Activated B cell treated with CpG ODN at 0.5 μM for 24 hours (primary cell): ENCODE data around the gene DGKE. TPM values are rescaled to one million over a fixed set of nuclear protein-coding genes. Genes with fewer than 3 reads are reported as not detected.

Experiments used
- ATAC-seq: fragments of 200-7000 bp; cut with Tn5 transposase; one replicate; pipeline ENCODE4 v1.10.0; 2021; ENCODE audit warnings: low read depth, mild to moderate bottlenecking, moderate library complexity
- CTCF ChIA-PET: fragments of 350-600 bp; sonication (Branson Sonifier 250); formaldehyde crosslinking; loops from one replicate; lab custom pipeline; 2021; ENCODE audit warnings: antibody characterized with exemption; lab: Charles Lee
- POLR2A ChIA-PET: fragments of 350-600 bp; sonication (Branson Sonifier 250); formaldehyde crosslinking; loops from one replicate; lab custom pipeline; 2021; ENCODE audit warnings: antibody characterized with exemption; lab: Charles Lee
- DNase-seq: peaks from one replicate; pipeline ENCODE4 v3.0.0; 2022
- H3K27ac Mint-ChIP-seq: one replicate; pipeline ENCODE4 v1.8.0; 2020; ENCODE audit warnings: mixed read lengths
- H3K27me3 Mint-ChIP-seq: one replicate; pipeline ENCODE4 v1.8.0; 2021; ENCODE audit warnings: mixed read lengths
- H3K36me3 Mint-ChIP-seq: one replicate; pipeline ENCODE4 v1.8.0; 2021; ENCODE audit warnings: low read depth, mixed read lengths
- H3K4me1 Mint-ChIP-seq: one replicate; pipeline ENCODE4 v1.8.0; 2021; ENCODE audit warnings: mixed read lengths
- H3K4me3 Mint-ChIP-seq: one replicate; pipeline ENCODE4 v1.8.0; 2020; ENCODE audit warnings: mild to moderate bottlenecking, mixed read lengths
- H3K9me3 Mint-ChIP-seq: one replicate; pipeline ENCODE4 v1.8.0; 2020; ENCODE audit warnings: mixed read lengths
- CTCF ChIP-seq: fragments of 200-600 bp; IDR thresholded peaks from one replicate; pipeline ENCODE4 v1.8.0; 2022; ENCODE audit warnings: antibody characterized with exemption, mild to moderate bottlenecking
- intact Hi-C: fragments of 100-400 bp; cut with micrococcal nuclease; formaldehyde crosslinking; loops from one replicate; pipeline ENCODE4 v1.15.1; 2024
- total RNA-seq: library from RNA; stranded (reverse); gene quantifications from 2 replicates; pipeline ENCODE4 v1.2.3, GENCODE V29; 2022

The DGKE gene
- total RNA-seq, 1 donor from 2014 or later, result 20.3 TPM

GRCh38 chr17:56824503-56824902 lies 9.4 kb upstream of the DGKE start:
- no peak overlapping the region for H3K27ac Mint-ChIP-seq
- DNase-seq (no peak), ATAC-seq (no peak)
- peaks cover 3% of the 10 kb centered on the region for H3K4me1 Mint-ChIP-seq
- intact Hi-C loops, result no loop called here
- POLR2A ChIA-PET, result no interaction called here
- peaks cover 16% of the 10 kb centered on the region for H3K36me3 Mint-ChIP-seq
- no peak for TF ChIP-seq CTCF
- CTCF ChIA-PET, result interaction anchor here (1.8 kb wide), 1 partner anchor 115 kb away, joined by 6 read pairs; no protein-coding TSS in a partner anchor
- no peak overlapping the region for H3K4me3 Mint-ChIP-seq
- no peaks in the 10 kb centered on the region for H3K9me3 Mint-ChIP-seq
- no peaks in the 10 kb centered on the region for H3K27me3 Mint-ChIP-seq

- POLR2A ChIA-PET, result no interaction called here
- Mint-ChIP-seq H3K4me3 (no peak overlapping the region), H3K27ac (no peak overlapping the region), H3K27me3 (no peaks in the 10 kb centered on the region), H3K36me3 (peaks cover 26% of the 10 kb centered on the region), H3K4me1 (peaks cover 13% of the 10 kb centered on the region), H3K9me3 (no peaks in the 10 kb centered on the region)
- ATAC-seq, result no peak
- DNase-seq, result no peak
- intact Hi-C loops, result no loop called here
- CTCF ChIA-PET, result no interaction called here
- no peak for TF ChIP-seq CTCF
These were observed 7.1 kb upstream of the DGKE start for GRCh38 chr17:56826611-56827414.

GRCh38 chr17:56830726-56831368 lies 3.1 kb upstream of the DGKE start:
- H3K9me3 Mint-ChIP-seq, result no peaks in the 10 kb centered on the region
- H3K4me1 Mint-ChIP-seq, result peaks cover 32% of the 10 kb centered on the region
- TF ChIP-seq CTCF, result no peak
- no peak for ATAC-seq
- CTCF ChIA-PET, result interaction anchor here (0.9 kb wide), 1 partner anchor 11 kb away, joined by 3 read pairs; no protein-coding TSS in a partner anchor
- DNase-seq, result no peak
- POLR2A ChIA-PET, result no interaction called here
- no peak overlapping the region for H3K4me3 Mint-ChIP-seq
- H3K27me3 Mint-ChIP-seq, result no peaks in the 10 kb centered on the region
- peaks cover 29% of the 10 kb centered on the region for H3K36me3 Mint-ChIP-seq
- peak overlapping the region; percentile 38 for H3K27ac Mint-ChIP-seq
- intact Hi-C loops, result loop anchor here (10.0 kb wide), 2 partner anchors 424 to 1024 kb away; partner anchors contain the start of genes MRPS23 and MSI2

- H3K27ac Mint-ChIP-seq, result no peak overlapping the region
- ChIA-PET POLR2A (no interaction called here), CTCF (interaction anchor here (0.9 kb wide), 1 partner anchor 12 kb away, joined by 3 read pairs; no protein-coding TSS in a partner anchor)
- no peak for TF ChIP-seq CTCF
- ATAC-seq (no peak), DNase-seq (no peak)
- H3K27me3 Mint-ChIP-seq, result no peaks in the 10 kb centered on the region
- peaks cover 31% of the 10 kb centered on the region for H3K36me3 Mint-ChIP-seq
- peak overlapping the region; percentile 2 for H3K4me3 Mint-ChIP-seq
- no peaks in the 10 kb centered on the region for H3K9me3 Mint-ChIP-seq
- intact Hi-C loops, result loop anchor here (2.0 to 10.0 kb wide), 4 partner anchors 51 to 1175 kb away; partner anchors contain the start of genes MRPS23, MSI2 and SRSF1
- H3K4me1 Mint-ChIP-seq, result peaks cover 34% of the 10 kb centered on the region
These were observed 2.4 kb upstream of the DGKE start for GRCh38 chr17:56831369-56832095.
